IPS-NIHi7 (cell line): ENCODE data around the gene ST3GAL5.

Experiments
- DNase-seq: peaks from one replicate; pipeline ENCODE4 v3.0.0; 2012; ENCODE audit warnings: mixed read lengths; ENCODE audit errors: extremely low spot score

ST3GAL5 gene

DNA sequence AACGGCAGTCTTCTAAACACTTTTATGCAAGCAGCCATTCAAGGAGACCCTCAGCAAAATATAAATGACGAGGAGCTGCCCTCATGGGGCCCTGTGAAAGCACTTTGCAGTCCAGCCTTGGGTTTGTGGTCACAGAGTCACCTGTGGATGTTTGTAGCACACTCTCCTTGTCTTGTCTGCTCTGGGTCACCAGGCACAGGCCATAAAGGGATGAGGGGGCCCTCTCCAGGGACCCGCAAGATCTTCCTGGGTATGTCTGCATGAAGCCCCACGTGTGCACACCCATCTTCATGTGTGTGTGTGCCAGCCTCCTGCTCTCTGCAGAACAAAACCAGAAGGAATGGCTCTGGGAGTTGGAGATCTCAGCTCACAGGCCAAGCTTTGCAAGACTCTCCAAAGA is 98.8 kb downstream of the ST3GAL5 start:
- DNase-seq, result no peak

DNA sequence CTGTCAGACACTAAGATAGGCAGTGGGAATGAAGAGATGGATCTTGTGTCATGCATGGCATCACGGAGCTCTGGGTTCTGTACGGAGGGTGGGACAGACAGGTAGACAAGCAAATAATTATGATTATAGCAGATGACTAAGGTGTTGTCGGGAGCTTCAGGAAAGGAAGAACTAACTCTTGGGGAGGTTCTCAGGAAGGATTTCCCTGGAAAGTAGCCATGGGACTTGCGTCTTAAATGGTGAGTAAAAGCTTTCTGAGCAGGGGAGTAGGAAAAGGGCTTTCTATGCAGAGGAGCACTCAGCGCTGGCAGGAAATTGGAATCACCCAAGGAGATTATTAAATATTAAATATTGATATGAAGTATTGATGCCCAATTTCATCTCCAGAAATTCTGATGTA is 99.5 kb downstream of the ST3GAL5 start:
- no peak for DNase-seq

DNA sequence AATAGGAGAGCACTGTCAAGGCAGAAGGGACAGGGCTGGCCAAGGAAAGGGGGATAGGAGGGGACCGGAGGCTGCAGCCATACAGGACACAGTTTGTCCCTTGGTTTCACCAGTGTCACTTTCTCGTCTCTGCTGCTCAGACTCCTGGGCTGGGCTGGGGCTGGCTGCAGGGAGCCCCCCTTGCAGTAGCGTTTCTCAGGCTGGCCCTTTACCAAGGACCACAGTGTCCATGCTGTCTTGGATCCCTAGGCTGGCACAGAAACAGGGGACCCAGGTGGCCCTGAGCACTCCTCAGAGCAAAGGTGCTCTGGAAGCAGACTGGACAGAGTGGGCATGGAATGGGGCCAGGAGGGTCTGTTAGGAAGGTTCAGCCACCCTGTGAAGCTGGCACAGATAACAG is 100.2 kb downstream of the ST3GAL5 start:
- DNase-seq, result no peak

DNA sequence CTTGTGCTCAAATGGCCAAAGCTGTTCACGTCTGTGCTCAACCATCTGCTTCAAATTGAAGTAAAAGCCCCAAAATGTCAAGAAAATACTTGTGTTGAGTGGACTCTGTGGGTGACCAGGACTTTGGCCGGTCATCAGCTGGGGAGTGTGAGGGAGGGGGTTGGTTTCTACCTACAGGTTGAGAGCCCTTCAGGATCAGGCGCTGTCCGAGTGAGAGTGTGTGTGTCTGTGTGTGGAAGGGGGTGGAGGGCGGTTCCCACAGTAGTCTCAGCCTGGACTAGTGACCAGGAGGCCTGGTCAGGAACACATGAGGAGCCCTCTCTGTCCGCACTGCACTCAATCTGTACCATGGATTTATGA is 100.8 kb downstream of the ST3GAL5 start:
- DNase-seq, result no peak

DNA sequence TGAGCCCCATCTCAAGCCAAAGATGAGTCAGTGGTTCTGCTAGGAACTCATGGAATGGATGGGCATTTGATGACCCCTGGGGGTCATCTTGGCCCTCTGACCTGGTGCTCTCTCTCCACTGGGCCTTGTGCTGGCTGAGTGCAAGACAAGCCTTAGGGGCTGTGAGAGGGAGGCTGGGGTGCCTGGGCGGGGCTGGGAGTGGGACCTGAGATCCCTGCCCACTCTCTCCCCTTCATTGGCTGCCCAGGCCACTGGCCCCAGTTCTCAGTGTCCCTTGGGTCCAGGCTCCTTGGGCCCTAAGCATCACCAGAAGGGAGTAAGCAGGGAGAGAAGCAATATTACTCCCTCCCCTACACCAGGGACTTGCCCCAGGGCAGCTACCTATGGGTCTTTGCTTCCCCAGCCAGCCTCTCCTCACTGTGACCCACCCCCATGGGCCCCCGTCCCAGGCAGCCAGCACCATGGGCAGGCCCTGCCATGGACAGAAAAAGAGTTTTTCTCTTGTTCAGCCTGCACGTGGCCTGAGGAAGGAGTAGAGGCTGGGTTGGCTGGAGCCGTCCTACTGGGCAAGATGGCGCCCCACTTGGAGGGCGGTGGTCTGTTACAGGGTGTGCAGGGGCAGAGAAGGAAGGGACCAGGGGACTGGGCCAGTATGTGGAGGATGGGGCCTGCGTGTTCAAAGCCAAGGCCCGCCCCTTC is 101.4 kb downstream of the ST3GAL5 start:
- DNase-seq, result no peak
